Tibial artery (tissue), 4 donors: ENCODE data around the gene EMC8.
A peak's percentile ranks its signal among the peaks of the same experiment; 100 is the strongest.
"Not testable (repeated sequence)": the region's sequence is repeated elsewhere in the genome, so short reads cannot be mapped to it uniquely, and the experiment has no call there.

Experiments used
- DNase-seq, 2 donors: peaks; one replicate each; pipeline ENCODE4 v3.0.0-alpha.2; 2019
- H3K27ac ChIP-seq, 2 donors: fragments of 200-600 bp; sonication (generic) in 1 of 2; 1 replicate in 1 of 2; 2 replicates in 1 of 2; pipeline ENCODE4 v1.5.1; 2018 to 2019; ENCODE audit warnings: mild to moderate bottlenecking in 1 of 2
- H3K27me3 ChIP-seq, 2 donors: fragments of 200-600 bp; sonication (generic) in 1 of 2; one replicate each; pipeline versions ENCODE4 v1.5.1 to v1.6.0; 2016 to 2019
- H3K36me3 ChIP-seq, 3 donors: fragments of 200-600 bp; sonication (generic) in 2 of 3; one replicate each; pipeline ENCODE4 v1.5.1; 2016 to 2019; ENCODE audit warnings: mild to moderate bottlenecking in 2 of 3
- H3K4me1 ChIP-seq, 4 donors: fragments of 200-600 bp; sonication (generic) in 2 of 4; 1 replicate in 3 of 4; 2 replicates in 1 of 4; pipeline ENCODE4 v1.5.1; 2016 to 2019
- H3K4me3 ChIP-seq, 2 donors: fragments of 200-600 bp; sonication (generic) in 1 of 2; 1 replicate in 1 of 2; 2 replicates in 1 of 2; pipeline ENCODE4 v1.5.1; 2018 to 2019; ENCODE audit warnings: mild to moderate bottlenecking in 2 of 2
- H3K9me3 ChIP-seq, 3 donors: fragments of 200-600 bp; sonication (generic) in 1 of 3; one replicate each; pipeline ENCODE4 v1.5.1; 2016 to 2019
- CTCF ChIP-seq, 2 experiments: fragments of 200-600 bp in 1 of 2; fragments of 450-650 bp in 1 of 2; IDR thresholded peaks; one replicate each; pipeline ENCODE4 v1.5.1; 2017 to 2019; ENCODE audit warnings: antibody characterized with exemption in 2 of 2, mild to moderate bottlenecking in 1 of 2, moderate library complexity in 1 of 2
- intact Hi-C: fragments of 100-400 bp; cut with DNase I; formaldehyde crosslinking; loops from one replicate; pipeline ENCODE4 v1.15.0; 2023; ENCODE audit warnings: low total_unique reads

Gene EMC8

GRCh38 chr16:85809645-85810044 is 10.3 kb upstream of the EMC8 start:
- no peaks in the 10 kb centered on the region for H3K9me3 ChIP-seq
- no peak overlapping the region for H3K4me3 ChIP-seq
- intact Hi-C loops, result no loop called here
- no peak overlapping the region for H3K27ac ChIP-seq
- no peaks in the 10 kb centered on the region for H3K4me1 ChIP-seq
- H3K27me3 ChIP-seq, result peaks cover 0 to 19% of the 10 kb centered on the region in 2 donors
- no peak for TF ChIP-seq CTCF (IDR thresholded peaks at IDR 0.05)
- peak in 1 of 2 donors; percentile 57 for DNase-seq
- peaks cover 23 to 28% (median 26%) of the 10 kb centered on the region in 3 donors for H3K36me3 ChIP-seq

DNA sequence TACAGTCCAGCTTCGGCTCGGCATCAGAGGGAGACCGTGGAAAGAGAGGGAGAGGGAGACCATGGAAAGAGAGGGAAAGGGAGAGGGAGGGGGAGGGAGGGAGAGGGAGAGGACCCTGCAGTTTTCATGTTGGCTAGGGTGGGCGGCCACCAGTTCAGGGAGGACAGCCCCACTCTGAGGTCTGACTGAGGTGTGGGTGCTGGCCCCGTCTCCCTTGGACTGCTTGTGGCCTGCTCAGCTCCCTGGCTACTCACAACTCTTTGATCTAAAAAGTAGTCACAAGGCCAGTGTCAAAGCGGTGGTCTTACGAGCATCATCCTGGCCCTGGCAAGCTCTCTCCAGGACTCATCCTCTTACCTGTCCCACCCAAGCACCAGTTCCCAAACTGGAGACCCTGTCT is 9.6 kb upstream of the EMC8 start:
- peaks cover 0 to 19% of the 10 kb centered on the region in 2 donors for H3K27me3 ChIP-seq
- no peak overlapping the region for H3K4me3 ChIP-seq
- no peak for TF ChIP-seq CTCF (IDR thresholded peaks at IDR 0.05)
- no peaks in the 10 kb centered on the region for H3K4me1 ChIP-seq
- H3K27ac ChIP-seq, result no peak overlapping the region
- DNase-seq, result peak in 1 of 2 donors; percentile 42
- peaks cover 24 to 35% (median 30%) of the 10 kb centered on the region in 3 donors for H3K36me3 ChIP-seq
- intact Hi-C loops, result no loop called here
- no peaks in the 10 kb centered on the region for H3K9me3 ChIP-seq

GRCh38 chr16:85808104-85808503 is 8.8 kb upstream of the EMC8 start:
- H3K27ac ChIP-seq, H3K4me3 ChIP-seq, H3K4me1 ChIP-seq, H3K9me3 ChIP-seq, intact Hi-C loops: not testable (repeated sequence)
- peaks cover 31 to 44% (median 38%) of the 10 kb centered on the region in 3 donors for H3K36me3 ChIP-seq
- peak in 1 of 2 donors; percentile 52 for DNase-seq
- H3K27me3 ChIP-seq, result peaks cover 0 to 18% of the 10 kb centered on the region in 2 donors

- intact Hi-C loops, DNase-seq, H3K4me3 ChIP-seq, H3K4me1 ChIP-seq, H3K27ac ChIP-seq, H3K9me3 ChIP-seq: not testable (repeated sequence)
- Histone ChIP-seq H3K36me3 (peaks cover 36 to 50% (median 46%) of the 10 kb centered on the region in 3 donors), H3K27me3 (peaks cover 0 to 11% of the 10 kb centered on the region in 2 donors)
Measured at GRCh38 chr16:85807340-85807739, 8.0 kb upstream of the EMC8 start.

DNA sequence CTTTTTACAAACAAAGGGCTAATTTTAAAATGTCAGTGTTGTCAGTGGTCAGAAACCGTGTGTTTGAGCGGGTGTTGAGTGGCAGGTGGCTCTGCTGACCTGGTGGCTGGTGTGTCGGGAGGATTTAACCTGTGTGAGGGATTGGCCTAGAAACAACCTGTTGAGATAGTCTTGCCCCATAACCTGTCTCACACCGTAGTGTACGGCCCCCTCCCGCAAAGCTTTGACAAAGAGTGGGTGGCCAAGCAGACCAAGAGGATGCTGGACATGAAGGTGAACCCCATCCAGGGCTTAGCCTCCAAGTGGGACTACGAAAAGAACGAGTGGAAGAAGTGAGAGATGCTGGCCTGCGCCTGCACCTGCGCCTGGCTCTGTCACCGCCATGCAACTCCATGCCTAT is 7.2 kb upstream of the EMC8 start:
- Histone ChIP-seq H3K27ac (no peak overlapping the region), H3K27me3 (peaks cover 0 to 5% of the 10 kb centered on the region in 2 donors), H3K4me1 (no peaks in the 10 kb centered on the region), H3K9me3 (no peaks in the 10 kb centered on the region), H3K4me3 (no peak overlapping the region), H3K36me3 (peaks cover 43 to 58% (median 54%) of the 10 kb centered on the region in 3 donors)
- intact Hi-C loops, result no loop called here
- no peak for DNase-seq
- no peak for TF ChIP-seq CTCF (IDR thresholded peaks at IDR 0.05)

GRCh38 chr16:85805442-85806045 is 6.2 kb upstream of the EMC8 start:
- DNase-seq, result no peak
- intact Hi-C loops, result no loop called here
- TF ChIP-seq CTCF (IDR thresholded peaks at IDR 0.05), result no peak
- Histone ChIP-seq H3K4me1 (peaks cover 0 to 7% (median 5%) of the 10 kb centered on the region in 4 donors), H3K27ac (no peak overlapping the region), H3K36me3 (peaks cover 45 to 62% (median 56%) of the 10 kb centered on the region in 3 donors), H3K9me3 (no peaks in the 10 kb centered on the region), H3K27me3 (peaks cover 0 to 3% of the 10 kb centered on the region in 2 donors), H3K4me3 (no peak overlapping the region)
